SJSA1 (cell line): Measurements from ENCODE around the gene EIF4B. TPM values are rescaled to one million over a fixed set of nuclear protein-coding genes. Genes with fewer than 3 reads are reported as not detected.

Experiments
- DNase-seq, 2 experiments: peaks; one replicate each; pipeline ENCODE4 v3.0.0-alpha.2; 2015 to 2020; ENCODE audit warnings: low spot score in 2 of 2, low read depth in 1 of 2
- H3K27ac ChIP-seq: fragments of 250-450 bp; sonication (Bioruptor Pico); 2 replicates; pipeline ENCODE4 v1.5.1; 2020; ENCODE audit warnings: mild to moderate bottlenecking, moderate library complexity
- H3K27me3 ChIP-seq: fragments of 250-450 bp; sonication (Bioruptor Pico); replicated peaks from 2 replicates; pipeline ENCODE4 v1.5.1; 2020; ENCODE audit warnings: mild to moderate bottlenecking, moderate library complexity
- H3K36me3 ChIP-seq: fragments of 250-450 bp; sonication (Bioruptor Pico); 2 replicates; pipeline ENCODE4 v1.5.1; 2020; ENCODE audit warnings: mild to moderate bottlenecking
- H3K4me1 ChIP-seq: fragments of 250-450 bp; sonication (Bioruptor Pico); replicated peaks from 2 replicates; pipeline ENCODE4 v1.6.1; 2021; ENCODE audit warnings: mild to moderate bottlenecking
- H3K4me3 ChIP-seq: fragments of 250-450 bp; sonication (Bioruptor Pico); 2 replicates; pipeline ENCODE4 v1.5.1; 2020; ENCODE audit warnings: mild to moderate bottlenecking
- H3K9me3 ChIP-seq: fragments of 250-450 bp; sonication (Bioruptor Pico); replicated peaks from 2 replicates; pipeline ENCODE4 v1.5.1; 2020; ENCODE audit warnings: mild to moderate bottlenecking
- total RNA-seq: library from RNA; depleted of rRNA; stranded (reverse); fragments of >200 nt; shearing (Covaris generic); gene quantifications from 2 replicates; pipeline ENCODE4 v1.2.3, GENCODE V29; 2014

The EIF4B gene
- total RNA-seq, 1 experiment from 2014 or later, result 263 TPM

GRCh38 chr12:53069621-53070410, 63.6 kb downstream of the EIF4B start:
- H3K4me3 ChIP-seq, result no peak overlapping the region
- H3K4me1 ChIP-seq, result peaks cover 43% of the 10 kb centered on the region
- no peak for DNase-seq
- H3K27me3 ChIP-seq, result no peaks in the 10 kb centered on the region
- H3K9me3 ChIP-seq, result no peaks in the 10 kb centered on the region
- H3K36me3 ChIP-seq, result peaks cover 63% of the 10 kb centered on the region
- H3K27ac ChIP-seq, result no peak overlapping the region

DNA sequence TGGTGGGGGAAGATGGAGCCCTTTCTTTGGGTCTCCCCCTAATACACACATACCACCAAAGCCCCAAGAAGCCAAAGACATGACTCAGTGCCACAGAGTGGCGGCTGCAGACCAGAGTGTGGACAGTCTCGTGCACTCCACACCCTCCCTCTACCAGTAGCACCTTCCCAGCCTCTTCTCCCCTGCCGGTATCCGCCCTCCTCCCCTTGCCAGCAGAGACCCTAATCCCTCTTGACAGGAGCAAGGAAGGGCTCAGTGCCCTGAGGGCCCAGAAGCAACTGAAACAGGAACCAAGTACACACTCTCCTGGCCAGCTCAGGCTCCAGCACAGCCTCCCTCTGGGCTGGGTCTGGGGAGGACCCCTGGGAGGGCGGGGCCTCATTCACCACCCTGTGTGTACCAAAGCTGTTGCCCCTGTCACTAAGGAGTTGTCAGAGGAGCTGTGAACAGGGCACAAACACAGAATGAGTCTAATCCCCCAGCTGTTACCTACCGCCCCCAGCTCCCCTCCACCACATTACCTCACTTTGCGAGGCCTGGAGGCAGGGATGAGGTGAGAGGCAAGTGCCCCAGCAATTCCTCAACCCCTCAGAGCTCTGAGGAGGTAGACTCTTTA, 64.7 kb downstream of the EIF4B start:
- Histone ChIP-seq H3K36me3 (peaks cover 63% of the 10 kb centered on the region), H3K4me1 (peaks cover 37% of the 10 kb centered on the region), H3K4me3 (no peak overlapping the region), H3K27me3 (no peaks in the 10 kb centered on the region), H3K27ac (no peak overlapping the region), H3K9me3 (no peaks in the 10 kb centered on the region)
- no peak for DNase-seq

GRCh38 chr12:53071591-53072551, 65.6 kb downstream of the EIF4B start:
- H3K27me3 ChIP-seq, result no peaks in the 10 kb centered on the region
- H3K27ac ChIP-seq, result no peak overlapping the region
- H3K4me3 ChIP-seq, result no peak overlapping the region
- H3K9me3 ChIP-seq, result no peaks in the 10 kb centered on the region
- DNase-seq, result no peak
- peaks cover 61% of the 10 kb centered on the region for H3K36me3 ChIP-seq
- peaks cover 28% of the 10 kb centered on the region for H3K4me1 ChIP-seq

DNA sequence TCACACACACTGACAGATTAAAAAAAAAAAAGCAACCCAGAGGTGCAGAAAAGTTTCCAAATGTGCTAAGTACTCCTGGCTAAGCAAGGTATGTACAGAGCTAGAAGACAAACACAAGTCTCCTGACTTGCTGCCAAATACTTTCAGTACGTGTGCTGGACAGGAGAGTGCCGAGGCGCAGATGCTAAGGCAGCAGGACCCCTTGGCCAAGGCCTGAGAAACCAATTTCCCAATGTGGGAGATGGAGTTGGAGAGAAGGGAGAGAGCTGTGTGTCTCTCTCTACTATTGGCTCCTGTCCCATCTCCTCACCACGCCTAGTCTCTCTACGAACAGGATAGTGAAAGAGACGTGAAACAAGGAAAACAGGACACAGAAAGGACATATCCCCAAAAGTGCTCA, 67.6 kb downstream of the EIF4B start:
- Histone ChIP-seq H3K27ac (no peak overlapping the region), H3K9me3 (no peaks in the 10 kb centered on the region), H3K4me1 (peaks cover 26% of the 10 kb centered on the region), H3K36me3 (peaks cover 63% of the 10 kb centered on the region), H3K27me3 (no peaks in the 10 kb centered on the region), H3K4me3 (no peak overlapping the region)
- no peak for DNase-seq

DNA sequence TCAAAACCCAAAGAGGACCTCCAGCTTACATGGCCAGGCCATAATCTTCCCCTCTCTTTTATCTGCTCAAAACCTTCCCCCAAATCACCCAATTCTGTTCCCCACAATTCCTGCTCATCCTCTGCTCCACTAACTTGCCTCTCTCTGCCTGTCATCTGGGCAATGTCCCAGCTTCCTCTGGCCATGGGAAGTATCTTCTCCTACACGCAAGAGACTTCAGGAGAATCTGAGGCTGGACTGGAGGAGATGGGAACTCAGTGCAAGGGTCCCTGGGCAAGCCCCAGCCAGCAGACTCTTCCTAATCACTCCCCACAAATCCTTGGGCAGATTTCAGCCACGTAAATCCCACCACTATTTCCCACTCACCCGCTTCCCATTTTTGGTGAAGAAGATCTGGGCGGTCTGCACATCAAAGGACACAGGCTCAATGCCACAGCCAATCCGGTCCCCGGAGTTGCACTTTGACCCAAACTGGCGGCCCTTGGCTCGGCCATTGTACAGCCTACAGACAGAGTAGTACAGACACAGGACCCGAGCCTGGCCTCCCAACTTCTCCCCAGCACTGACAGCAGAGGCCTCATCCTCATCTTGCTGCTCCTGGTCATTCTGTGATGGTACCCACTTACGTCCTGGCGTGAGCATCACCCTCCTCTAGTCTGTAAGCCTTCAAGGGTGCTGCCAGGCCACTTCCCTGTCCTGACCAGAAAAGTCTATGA, 68.2 kb downstream of the EIF4B start:
- Histone ChIP-seq H3K4me3 (no peak overlapping the region), H3K27ac (no peak overlapping the region), H3K4me1 (peaks cover 26% of the 10 kb centered on the region), H3K36me3 (peaks cover 63% of the 10 kb centered on the region), H3K9me3 (no peaks in the 10 kb centered on the region), H3K27me3 (no peaks in the 10 kb centered on the region)
- no peak for DNase-seq

DNA sequence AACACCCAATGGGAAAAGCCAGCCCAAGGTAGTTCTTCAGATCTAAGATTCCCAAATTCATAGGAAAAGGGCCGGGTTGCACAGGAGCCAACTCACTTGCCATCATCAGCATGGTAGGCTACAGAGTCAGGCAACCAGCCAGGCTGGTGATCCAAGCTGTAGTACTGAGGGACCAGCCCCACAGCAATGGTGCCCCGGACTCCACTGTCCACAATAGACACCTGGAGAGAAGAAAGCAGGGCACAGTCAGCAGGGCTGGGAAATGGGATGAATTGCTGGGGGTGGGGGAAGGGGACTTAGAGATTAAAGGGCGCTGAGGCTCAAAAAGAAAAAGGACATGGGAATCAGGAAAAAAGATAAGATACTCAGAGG, 68.7 kb downstream of the EIF4B start:
- Histone ChIP-seq H3K27me3 (no peaks in the 10 kb centered on the region), H3K36me3 (peaks cover 60% of the 10 kb centered on the region), H3K27ac (no peak overlapping the region), H3K4me3 (no peak overlapping the region), H3K4me1 (peaks cover 31% of the 10 kb centered on the region), H3K9me3 (no peaks in the 10 kb centered on the region)
- DNase-seq, result no peak

DNA sequence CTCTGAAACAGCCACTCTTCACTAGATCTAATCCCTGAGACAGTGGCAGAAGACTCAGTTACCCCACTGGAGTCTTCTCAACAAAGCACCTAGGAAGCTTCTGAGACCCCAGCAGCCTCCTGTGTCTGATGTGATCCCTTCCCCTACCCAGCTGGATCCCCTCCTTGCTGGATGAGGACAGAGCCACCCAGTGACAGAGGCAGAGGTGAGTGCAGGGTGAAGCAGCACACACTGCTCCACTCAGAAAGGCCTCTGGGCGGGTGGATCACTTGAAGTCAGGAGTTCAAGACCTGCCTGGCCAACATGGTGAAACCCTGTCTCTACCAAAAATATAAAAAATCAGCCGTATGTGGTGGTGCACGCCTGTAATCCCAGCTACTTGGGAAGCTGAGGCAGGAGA, 70.2 kb downstream of the EIF4B start:
- Histone ChIP-seq H3K36me3 (peaks cover 46% of the 10 kb centered on the region), H3K9me3 (no peaks in the 10 kb centered on the region), H3K27ac (no peak overlapping the region), H3K4me3 (no peak overlapping the region), H3K4me1 (peaks cover 32% of the 10 kb centered on the region), H3K27me3 (no peaks in the 10 kb centered on the region)
- no peak for DNase-seq

DNA sequence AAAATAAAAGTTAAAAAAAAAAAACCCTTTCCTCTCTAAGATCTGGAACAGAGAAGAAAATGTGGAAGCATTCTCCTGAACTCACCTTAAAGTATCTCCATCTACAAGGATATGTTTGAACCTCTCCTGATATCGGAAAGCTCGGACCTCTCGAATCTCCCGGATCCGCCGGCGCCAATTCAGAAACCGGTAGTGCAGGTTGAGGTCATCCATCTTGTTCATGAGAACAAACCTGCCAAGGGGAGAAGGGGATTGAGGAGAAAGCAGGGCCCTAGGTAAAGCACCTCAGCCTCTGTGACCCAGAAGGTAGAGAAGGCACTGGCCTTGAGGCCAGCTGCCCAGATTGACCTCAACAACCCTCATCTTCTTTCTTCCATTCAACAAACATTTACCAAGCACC, 70.8 kb downstream of the EIF4B start:
- Histone ChIP-seq H3K4me1 (peaks cover 31% of the 10 kb centered on the region), H3K4me3 (no peak overlapping the region), H3K9me3 (no peaks in the 10 kb centered on the region), H3K36me3 (peaks cover 44% of the 10 kb centered on the region), H3K27me3 (no peaks in the 10 kb centered on the region), H3K27ac (no peak overlapping the region)
- no peak for DNase-seq

GRCh38 chr12:53078425-53079225, 72.4 kb downstream of the EIF4B start:
- Histone ChIP-seq H3K4me3 (peak overlapping the region; percentile 51), H3K27me3 (no peaks in the 10 kb centered on the region), H3K9me3 (no peaks in the 10 kb centered on the region), H3K36me3 (peaks cover 32% of the 10 kb centered on the region), H3K27ac (peak overlapping the region; percentile 14; the same call in 1 of the 2 replicates), H3K4me1 (peaks cover 26% of the 10 kb centered on the region)
- peak in 1 of 2 experiments; percentile 43 for DNase-seq

DNA sequence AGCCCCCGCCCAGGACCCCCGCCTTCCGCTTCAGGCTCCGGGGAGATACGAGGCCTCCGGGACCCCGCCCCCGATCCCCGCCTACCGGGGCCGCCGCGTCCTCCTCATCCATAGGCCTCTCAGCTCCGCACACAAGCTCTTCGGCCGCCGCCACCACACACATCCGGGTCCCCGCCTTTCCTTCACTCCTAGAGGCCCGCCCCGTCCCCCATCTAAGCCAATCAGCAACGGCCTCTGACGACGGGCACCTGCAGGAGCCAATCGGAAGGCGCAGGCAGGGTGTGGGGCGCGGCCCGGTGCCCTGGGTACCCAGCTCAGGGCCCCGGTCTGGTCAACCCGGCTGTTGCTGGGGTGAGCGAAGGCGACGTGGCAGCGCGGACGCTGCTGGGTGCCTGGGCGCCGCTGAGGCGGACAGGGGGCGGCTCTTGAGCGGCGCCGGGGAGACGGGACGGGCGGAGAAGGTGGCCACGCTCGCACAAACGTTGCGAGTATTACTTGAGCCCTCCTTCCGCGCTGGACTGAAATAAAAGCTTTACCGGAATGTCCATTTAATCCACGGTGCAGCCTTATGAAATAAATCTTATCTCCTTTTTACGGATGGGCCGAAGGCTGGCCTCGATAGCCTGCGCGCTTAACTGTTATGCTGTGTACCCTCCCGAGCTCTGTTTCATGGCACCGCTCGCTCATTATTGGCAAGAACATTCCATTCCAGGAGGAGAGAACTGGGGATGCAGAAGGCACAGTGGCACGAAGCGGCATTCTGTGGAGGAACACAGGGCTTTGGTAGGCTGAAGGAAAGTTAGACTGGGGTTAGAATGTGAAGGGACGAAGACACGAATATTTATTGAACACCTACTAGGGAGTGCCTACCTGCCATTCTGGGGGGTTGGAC, 73.2 kb downstream of the EIF4B start, which contains the start of gene SPRYD3:
TSS of gene SPRYD3 (minus strand) at position 165 of the 892 bp plus-strand sequence. CDS start at position 108, 57 bp downstream.
- Histone ChIP-seq H3K27ac (peak within 1 kb of the TSS; percentile 71), H3K27me3 (no peaks in the 10 kb centered on the region), H3K4me3 (peak within 1 kb of the TSS; percentile 51), H3K9me3 (no peaks in the 10 kb centered on the region), H3K4me1 (peaks cover 26% of the 10 kb centered on the region), H3K36me3 (peaks cover 31% of the 10 kb centered on the region)
- peak; percentile 97 to 99 for DNase-seq

GRCh38 chr12:53082637-53083175, 76.5 kb downstream of the EIF4B start:
- peaks cover 2% of the 10 kb centered on the region for H3K36me3 ChIP-seq
- H3K4me3 ChIP-seq, result no peak overlapping the region
- H3K27ac ChIP-seq, result no peak overlapping the region
- peaks cover 26% of the 10 kb centered on the region for H3K4me1 ChIP-seq
- no peaks in the 10 kb centered on the region for H3K27me3 ChIP-seq
- H3K9me3 ChIP-seq, result 0 out of 2 replicates have a peak, but pooled peaks cover 4% of the 10 kb centered on the region
- DNase-seq, result no peak
